Astrocyte of the cerebellum (primary cell): Measurements from ENCODE around the gene RAD52.

Experiments
- DNase-seq: peaks from one replicate; pipeline ENCODE4 v3.0.0-alpha.2; 2011; ENCODE audit warnings: low read depth
- H3K4me3 ChIP-seq: 2 replicates; pipeline ENCODE4 v1.5.1; 2011; ENCODE audit warnings: mild to moderate bottlenecking, low read depth, low read length, moderate library complexity
- in situ Hi-C: cut with HindIII; loops from 2 replicates; pipeline ENCODE4 v1.10.0; 2017; ENCODE audit warnings: low sequenced_read_pairs
- TF ChIP-seq, protein P1 (sequence below): IDR thresholded peaks from 2 replicates; pipeline ENCODE4 v1.5.1; 2012; ENCODE audit warnings: low read length, low read depth, moderate library complexity, mild to moderate bottlenecking; ENCODE audit errors: missing control alignments

Gene RAD52

DNA sequence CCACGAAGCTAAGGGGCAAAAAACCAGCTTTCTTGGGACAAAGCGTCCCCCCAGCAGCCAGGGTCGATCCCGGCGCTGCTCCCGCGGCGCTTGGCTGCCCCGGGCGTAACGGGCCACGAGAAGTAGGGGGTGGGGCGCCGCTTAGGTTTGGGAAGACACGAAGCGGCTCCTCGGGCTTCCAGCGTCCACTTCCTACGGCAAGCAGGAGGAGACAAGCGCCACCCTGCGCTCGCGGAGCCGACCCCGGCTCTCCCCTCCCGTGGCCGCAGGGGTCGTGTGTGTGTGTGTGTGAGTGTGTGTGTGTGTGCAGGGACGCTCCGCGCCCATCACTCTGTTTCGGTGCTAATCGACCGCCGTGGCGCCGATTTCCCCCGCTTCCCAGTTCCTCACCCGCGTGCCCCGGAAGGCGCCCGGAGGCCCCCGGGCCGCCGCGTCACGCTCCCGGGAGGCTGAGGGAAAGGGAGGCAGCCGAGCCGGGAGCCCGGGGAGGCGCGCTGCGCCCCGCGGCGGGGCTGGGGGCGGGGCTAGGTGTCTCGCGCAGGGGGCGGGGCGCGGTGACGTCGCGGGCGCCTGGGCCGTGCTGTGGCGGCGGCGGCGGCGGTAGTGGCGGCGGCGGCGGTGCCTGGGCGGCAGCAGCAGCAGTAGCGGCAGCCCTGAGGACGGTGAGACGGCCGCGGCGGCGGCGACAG lies 41.3 kb upstream of the RAD52 start, which contains the start of gene ERC1:
Gene ERC1, plus strand, starts transcription at position 563 of the 689 bp plus-strand sequence. CDS start 36,681 bp downstream, outside the sequence.
- H3K4me3 ChIP-seq: peak within 1 kb of the TSS; percentile 74
- in situ Hi-C loops: no loop called here
- TF ChIP-seq, protein P1, sequence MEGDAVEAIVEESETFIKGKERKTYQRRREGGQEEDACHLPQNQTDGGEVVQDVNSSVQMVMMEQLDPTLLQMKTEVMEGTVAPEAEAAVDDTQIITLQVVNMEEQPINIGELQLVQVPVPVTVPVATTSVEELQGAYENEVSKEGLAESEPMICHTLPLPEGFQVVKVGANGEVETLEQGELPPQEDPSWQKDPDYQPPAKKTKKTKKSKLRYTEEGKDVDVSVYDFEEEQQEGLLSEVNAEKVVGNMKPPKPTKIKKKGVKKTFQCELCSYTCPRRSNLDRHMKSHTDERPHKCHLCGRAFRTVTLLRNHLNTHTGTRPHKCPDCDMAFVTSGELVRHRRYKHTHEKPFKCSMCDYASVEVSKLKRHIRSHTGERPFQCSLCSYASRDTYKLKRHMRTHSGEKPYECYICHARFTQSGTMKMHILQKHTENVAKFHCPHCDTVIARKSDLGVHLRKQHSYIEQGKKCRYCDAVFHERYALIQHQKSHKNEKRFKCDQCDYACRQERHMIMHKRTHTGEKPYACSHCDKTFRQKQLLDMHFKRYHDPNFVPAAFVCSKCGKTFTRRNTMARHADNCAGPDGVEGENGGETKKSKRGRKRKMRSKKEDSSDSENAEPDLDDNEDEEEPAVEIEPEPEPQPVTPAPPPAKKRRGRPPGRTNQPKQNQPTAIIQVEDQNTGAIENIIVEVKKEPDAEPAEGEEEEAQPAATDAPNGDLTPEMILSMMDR: no peak
- DNase-seq: peak; percentile 56

DNA sequence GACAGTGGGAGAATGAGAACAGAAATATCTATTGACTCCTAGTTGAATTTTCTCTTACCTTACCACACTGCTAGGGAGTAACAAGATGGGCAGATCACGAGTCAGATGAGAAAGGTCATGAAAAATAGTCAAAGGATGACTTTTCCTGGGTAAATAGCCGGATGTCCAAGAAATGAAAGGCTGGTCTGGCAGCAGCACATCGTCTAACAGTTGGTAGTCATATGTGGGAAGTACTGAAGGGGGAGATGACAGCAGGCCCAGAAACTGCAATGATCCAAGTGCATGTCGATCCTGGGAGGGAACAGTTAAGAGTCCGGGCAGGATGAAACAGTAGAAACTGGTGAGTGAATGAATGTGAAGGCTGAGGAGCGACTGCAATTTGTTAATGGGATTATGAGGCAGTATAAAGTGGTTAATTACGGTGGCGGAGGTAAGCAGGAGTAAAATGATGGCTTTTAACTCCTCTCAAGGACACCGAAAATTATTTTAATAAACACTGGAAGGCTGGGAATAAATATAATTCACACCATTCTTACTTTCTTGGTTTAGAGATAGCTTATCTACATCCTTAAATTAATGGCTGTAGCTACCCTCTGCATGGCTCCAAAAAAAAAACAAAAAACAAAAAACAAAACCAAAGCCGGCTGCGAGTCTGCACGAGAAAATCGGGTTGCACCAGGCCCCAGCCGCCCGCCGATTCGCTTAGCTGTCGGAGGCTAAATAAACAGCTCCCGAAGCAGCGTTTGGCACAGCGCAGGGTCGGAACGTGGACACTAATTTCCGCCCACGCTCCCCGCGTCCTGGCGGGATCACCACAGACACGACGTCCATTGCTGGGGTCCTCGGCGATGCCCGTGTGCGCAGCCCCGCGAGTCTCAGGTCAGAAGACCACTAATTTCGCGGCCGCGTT lies 40.5 kb upstream of the RAD52 start:
- TF ChIP-seq, protein P1: peak; percentile 18
- DNase-seq: peak; percentile 22
- in situ Hi-C loops: no loop called here
- H3K4me3 ChIP-seq: peak overlapping the region; percentile 74

DNA sequence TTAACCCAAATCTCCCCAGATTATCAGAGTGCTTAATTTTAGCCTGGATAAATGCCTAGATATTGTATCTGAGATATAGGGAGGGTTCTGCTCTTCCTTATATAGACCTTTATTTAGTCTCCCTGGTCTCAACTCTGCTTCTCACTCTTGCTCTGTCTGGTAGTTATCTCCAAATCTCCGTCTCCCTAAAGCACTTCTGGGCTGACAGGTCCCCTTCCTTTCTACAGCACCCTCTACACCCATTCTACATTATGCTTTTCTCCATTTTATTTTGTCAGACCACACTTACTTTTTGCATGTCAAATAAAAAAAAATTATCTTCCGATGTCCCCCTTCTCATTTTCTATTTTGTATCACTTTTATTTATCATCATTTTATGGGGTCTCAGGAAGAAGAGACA lies 39.6 kb upstream of the RAD52 start:
- TF ChIP-seq, protein P1: no peak
- in situ Hi-C loops: no loop called here
- no peak overlapping the region for H3K4me3 ChIP-seq

DNA sequence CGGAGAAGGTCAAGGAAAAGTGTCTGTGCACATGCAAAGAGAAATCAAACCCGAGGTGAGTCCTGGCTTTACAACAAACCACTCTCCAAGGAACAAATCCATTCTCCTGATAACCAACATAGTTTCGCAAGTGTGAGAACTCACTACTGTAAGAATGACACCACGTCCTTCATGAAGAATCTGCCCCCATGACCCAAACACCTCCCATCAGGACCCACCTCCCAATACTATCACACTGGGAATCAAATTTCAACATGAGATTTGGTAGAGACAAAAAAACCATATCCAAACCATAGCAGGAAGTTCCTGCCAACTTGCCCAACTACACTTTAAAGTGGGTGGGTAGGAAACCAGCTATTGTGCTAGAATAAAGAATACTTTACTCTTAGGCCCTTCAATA lies 39.2 kb upstream of the RAD52 start:
- H3K4me3 ChIP-seq: no peak overlapping the region
- DNase-seq: no peak
- in situ Hi-C loops: no loop called here
- TF ChIP-seq, protein P1: no peak

More for the DNA sequence above, 39.6 kb upstream of the RAD52 start:
- no peak for DNase-seq

DNA sequence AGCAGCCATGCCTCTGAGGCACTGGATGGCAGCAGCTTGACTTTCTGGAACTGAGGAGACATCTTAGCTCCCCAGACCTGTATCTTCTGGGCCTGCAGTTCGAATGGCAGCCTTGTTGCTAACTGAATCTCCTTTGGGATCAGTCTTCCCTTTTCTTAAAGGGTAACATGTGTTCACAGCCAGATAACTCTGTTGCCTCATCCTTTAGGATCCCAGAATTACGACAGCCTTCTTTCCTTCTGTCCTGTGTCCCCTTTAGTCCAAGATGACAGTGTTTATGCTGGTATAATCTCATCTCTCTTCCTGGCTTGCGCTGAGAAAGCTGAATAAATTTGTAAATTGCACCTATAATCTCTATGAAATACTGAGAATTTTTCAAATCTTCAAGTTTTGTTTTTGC lies 32.5 kb upstream of the RAD52 start:
- DNase-seq: no peak
- H3K4me3 ChIP-seq: no peak overlapping the region
- in situ Hi-C loops: no loop called here
- TF ChIP-seq, protein P1: no peak

DNA sequence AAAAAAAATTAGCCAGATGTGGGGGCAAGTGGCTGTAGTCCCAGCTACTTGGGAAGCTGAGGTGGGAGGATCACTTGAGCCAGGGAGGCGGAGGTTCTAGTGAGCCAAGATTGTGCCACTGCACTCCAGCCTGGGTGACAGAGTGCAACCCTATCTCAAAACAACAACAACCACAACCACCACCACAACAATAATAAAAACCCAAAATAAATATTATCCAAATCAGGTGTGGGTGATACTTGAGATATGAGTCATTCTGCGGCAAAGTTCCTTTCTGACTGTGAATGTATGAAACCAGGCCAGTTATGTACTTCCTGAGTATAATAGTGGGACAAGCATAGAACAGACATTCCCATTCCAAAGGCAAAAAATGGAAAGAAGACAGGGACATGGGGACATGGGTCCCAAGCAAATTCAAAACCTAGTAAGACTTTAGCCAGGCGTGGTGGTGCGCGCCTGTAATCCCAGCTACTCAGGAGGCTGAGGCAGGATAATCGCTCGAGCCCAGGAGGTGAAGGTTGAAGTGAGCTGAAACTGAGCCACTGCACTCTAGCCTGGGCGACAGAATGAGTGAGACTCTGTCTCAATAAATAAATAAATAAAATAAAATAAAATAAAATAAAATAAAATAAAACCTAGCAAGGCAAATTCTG lies 31.8 kb upstream of the RAD52 start:
- H3K4me3 ChIP-seq: no peak overlapping the region
- DNase-seq: peak; percentile 55
- in situ Hi-C loops: no loop called here
- TF ChIP-seq, protein P1: no peak
